Keratinocyte (primary cell): Measurements from ENCODE around the gene NAALADL2.

Experiments used
- CTCF ChIP-seq, 3 experiments: IDR thresholded peaks in 1 of 3; conservative IDR thresholded peaks in 1 of 3; optimal IDR thresholded peaks in 1 of 3; 2 replicates in 2 of 3; 3 replicates in 1 of 3; pipeline versions ENCODE3 to v1.5.1; 2011; ENCODE audit warnings: low read length in 3 of 3, mild to moderate bottlenecking in 3 of 3, moderate library complexity in 2 of 3, control low read depth in 1 of 3, inconsistent platforms in 1 of 3; ENCODE audit not compliant: insufficient read depth in 2 of 3; ENCODE audit errors: extremely low read depth in 1 of 3
- EZH2 ChIP-seq: IDR thresholded peaks from one replicate; pipeline ENCODE4 v1.6.1; 2012; ENCODE audit warnings: inconsistent platforms, mild to moderate bottlenecking, low read length, moderate library complexity

DNA sequence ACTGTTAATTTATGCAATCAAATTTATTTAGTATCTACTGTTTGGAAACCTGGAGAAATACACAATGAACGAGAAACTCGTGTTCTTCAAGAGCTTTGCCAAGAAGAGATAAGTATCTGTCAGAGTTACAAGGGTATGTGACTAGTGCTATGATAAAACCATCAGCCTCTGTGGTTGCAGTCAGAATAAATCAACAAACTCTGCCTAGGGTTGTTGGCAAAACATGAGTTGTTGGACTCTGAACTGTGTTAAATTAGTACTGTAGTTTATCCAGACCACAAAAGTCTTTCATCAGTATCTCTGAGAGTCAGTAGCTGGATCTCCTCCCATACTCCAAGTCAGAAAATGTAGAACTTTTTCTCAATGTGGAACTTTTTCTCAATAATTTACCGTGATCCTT is 918.4 kb downstream of the NAALADL2 start:
- TF ChIP-seq CTCF (optimal IDR thresholded peaks at IDR 0.05 in 1 of 3, IDR thresholded peaks at IDR 0.05 in 1 of 3, conservative IDR thresholded peaks at IDR 0.05 in 1 of 3; ENCODE audit: extremely low read depth in 1 of 3, insufficient read depth in 2 of 3, low read length in 3 of 3) (no peak), EZH2 (no peak)
